Epithelial cell of prostate (primary cell): ENCODE results near the gene TJAP1.

Experiments used
- DNase-seq: peaks from one replicate; pipeline ENCODE4 v3.0.0-alpha.2; 2011; ENCODE audit warnings: low read depth, low spot score
- H3K27ac ChIP-seq: fragments of 450-650 bp; 2 replicates; pipeline ENCODE4 v1.5.1; 2017; ENCODE audit warnings: mild to moderate bottlenecking

TJAP1 gene

DNA sequence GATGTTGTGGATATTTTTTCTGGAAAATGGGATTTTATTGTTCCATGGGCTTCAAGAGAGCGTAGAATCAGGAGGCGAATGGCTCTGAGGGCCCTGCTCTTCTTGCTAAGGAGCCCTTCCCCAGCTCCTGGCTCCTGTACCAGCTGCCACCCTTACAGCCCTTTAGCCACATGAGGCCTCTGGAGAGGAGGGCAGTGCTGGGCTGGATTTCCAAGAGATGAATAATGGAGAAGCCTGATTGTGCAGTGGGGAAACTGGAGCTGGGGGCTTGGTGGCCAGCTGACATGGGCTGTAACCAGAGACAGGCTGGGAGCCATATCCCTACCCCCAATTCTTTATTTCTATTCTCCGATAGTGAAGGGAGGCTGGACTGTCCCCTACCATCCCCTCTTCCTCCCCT lies 23.6 kb downstream of the TJAP1 start:
- DNase-seq, result no peak

DNA sequence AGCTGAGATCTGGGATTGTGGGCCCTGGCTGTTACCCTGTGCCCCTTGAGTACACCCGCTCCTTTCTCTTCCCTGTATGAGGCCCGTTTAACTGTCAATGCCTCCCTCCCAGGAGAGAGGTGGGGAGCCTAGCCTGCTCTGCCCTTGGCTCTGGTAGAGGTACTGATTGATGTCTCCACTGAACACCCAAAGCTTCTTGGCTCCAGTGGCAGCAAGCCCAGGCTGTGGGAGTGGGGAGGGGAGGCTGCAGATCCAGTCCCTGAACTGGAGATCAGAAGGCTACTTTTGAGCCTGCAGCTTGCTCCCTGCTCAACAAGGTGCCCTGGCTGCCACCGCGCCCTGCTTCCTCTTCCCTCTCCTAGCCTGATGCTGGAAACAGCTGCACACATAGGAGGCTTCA lies 25.3 kb downstream of the TJAP1 start:
- no peak overlapping the region for H3K27ac ChIP-seq
- no peak for DNase-seq

More for the DNA sequence above, 23.6 kb downstream of the TJAP1 start:
- no peak overlapping the region for H3K27ac ChIP-seq

DNA sequence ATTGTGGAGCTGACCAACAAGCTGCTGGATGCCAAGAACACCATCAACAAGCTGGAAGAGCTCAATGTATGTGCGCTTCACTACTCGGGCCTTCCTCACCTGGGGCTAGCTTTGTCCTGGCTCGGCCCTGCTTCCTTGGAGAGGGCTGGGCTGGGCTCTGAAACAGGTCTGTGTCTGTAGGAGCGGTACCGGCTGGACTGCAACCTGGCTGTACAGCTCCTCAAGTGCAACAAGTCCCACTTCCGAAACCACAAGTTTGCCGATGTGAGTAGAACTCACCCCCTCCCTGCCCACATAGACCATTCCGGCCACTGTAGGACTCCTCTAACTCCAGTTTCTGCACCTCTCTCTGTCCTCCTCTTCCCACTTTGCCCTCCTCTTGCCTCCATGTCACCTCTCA lies 26.1 kb downstream of the TJAP1 start:
- no peak for DNase-seq
- H3K27ac ChIP-seq, result no peak overlapping the region

DNA sequence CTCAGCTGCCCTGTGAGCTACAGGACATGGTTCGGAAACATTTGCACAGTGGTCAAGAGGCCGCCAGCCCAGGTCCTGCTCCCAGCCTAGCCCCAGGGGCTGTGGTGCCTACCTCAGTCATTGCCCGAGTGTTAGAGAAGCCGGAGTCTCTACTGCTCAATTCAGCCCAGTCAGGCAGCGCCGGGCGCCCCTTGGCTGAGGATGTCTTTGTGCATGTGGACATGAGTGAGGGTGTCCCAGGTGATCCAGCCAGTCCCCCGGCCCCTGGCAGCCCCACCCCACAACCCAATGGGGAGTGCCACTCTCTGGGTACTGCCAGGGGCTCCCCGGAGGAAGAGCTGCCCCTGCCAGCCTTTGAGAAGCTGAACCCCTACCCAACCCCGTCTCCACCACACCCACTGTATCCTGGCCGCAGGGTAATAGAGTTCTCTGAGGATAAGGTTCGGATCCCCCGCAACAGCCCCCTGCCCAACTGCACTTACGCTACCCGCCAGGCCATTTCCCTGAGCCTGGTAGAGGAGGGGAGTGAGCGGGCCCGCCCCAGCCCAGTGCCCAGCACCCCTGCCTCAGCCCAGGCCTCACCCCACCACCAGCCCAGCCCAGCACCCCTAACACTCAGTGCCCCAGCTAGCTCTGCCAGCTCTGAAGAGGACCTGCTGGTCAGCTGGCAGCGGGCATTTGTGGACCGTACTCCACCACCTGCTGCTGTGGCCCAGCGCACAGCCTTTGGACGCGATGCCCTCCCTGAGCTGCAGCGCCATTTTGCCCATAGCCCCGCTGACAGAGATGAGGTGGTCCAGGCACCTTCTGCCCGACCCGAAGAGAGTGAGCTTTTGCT lies 27.6 kb downstream of the TJAP1 start:
- no peak for DNase-seq
- no peak overlapping the region for H3K27ac ChIP-seq

DNA sequence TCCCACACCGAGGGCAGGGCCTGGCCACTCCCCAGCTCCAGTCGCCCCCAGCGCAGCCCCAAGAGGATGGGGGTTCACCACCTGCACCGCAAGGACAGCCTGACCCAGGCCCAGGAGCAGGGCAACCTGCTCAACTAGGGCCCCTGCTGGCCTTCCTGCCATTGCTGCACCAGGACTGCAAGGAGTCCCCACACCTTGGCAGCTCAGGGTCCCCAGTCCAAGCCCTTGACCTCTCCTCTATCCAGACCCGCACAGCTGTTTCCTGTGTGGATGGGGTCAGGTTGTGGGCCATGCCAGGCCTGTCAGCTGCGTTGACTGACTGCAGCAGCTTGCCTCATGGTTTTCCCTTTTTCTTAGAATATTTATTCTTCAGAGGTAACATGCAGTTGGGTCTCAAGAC lies 28.3 kb downstream of the TJAP1 start:
- no peak overlapping the region for H3K27ac ChIP-seq

DNA sequence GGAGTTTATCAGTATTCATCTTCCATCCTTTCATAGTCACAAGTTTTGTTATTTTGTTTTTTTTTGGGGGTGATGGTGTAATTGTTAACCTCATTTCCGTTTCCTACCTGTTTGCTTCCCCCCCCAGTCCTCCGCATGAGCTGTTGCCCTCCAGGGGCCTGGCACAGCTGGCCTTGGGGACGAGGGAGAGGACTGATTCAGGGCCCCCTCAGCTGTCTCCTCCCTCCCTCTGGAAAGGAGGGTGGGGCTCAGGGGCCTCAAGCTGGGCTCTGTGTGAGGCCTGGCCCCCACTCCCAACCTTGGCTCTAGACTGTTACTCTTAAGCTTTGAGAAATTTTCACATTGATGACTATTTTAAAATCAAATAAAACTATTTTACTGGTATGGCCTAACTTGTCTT lies 28.8 kb downstream of the TJAP1 start:
- no peak overlapping the region for H3K27ac ChIP-seq
- no peak for DNase-seq

More for the DNA sequence above, 28.3 kb downstream of the TJAP1 start:
- DNase-seq, result no peak

DNA sequence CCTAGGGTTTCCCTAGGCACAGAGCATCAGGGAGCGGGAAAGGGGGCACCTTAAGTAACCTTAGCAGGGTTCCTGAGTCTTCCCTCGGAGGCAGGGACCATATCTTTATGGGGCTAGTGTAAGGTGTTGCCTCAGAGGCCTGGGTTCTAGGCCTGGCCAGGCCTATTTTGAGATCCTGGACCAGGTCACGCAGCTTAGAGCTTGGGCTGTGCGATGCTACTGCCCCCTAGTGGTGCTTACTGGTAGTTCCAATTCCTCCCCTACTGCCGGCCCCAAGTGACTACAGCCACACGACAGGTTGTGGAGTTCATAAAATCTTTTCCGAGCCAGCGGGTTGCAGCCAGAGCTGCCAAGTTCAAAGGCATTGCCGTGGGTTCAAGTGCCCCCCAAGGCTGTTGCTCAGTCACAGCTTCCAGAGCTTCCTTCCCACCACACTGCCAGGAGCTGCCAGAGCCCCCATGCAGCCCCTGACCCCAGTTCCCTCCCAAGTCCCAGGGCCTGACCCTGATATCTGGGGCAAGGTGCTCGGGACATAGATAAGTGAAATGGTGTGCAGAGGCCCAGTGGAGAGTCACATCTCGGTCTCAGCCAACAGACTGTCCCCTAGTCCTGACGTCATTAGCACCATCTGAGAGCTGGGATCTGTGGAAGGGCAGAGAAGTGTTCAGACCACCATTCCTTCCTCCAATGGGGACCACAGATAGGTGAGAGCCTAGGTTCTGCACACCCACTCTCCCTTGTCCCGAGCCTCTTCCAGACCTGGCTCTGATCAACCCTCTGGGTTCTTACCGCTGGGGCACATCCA lies 29.5 kb downstream of the TJAP1 start:
- no peak overlapping the region for H3K27ac ChIP-seq
- DNase-seq, result no peak

DNA sequence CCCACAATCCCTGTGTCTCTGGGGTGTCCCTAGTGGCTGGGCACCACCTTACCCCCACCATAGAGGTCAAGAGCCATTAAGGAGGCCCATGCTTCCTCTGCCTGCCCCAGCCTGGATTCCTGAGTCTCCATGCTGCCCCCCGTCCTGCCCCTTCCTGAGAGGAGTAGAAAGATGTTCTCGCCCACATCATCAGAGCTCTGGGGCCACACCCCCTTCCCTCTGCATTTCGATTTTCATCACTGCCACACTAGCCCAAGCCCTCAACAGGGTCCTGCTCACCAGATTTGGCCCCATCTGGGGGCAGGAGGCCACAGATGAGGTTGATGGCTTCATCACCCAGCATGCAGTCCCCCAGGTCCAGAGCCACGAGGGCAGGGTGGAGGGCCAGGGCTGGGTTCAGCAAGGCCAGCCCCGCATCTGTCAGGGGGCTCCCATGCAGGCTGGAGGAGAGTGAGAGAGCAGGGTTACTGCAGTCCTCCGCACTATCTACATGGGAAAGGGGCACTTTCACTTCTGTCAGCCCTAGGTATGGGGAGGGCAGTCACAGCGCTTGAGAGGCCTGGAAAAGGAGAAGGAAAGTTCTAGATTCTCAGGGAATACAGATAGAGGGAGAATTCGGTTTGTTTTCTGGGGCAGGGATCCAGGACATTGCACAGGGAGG lies 31.2 kb downstream of the TJAP1 start:
- no peak for DNase-seq
- no peak overlapping the region for H3K27ac ChIP-seq

DNA sequence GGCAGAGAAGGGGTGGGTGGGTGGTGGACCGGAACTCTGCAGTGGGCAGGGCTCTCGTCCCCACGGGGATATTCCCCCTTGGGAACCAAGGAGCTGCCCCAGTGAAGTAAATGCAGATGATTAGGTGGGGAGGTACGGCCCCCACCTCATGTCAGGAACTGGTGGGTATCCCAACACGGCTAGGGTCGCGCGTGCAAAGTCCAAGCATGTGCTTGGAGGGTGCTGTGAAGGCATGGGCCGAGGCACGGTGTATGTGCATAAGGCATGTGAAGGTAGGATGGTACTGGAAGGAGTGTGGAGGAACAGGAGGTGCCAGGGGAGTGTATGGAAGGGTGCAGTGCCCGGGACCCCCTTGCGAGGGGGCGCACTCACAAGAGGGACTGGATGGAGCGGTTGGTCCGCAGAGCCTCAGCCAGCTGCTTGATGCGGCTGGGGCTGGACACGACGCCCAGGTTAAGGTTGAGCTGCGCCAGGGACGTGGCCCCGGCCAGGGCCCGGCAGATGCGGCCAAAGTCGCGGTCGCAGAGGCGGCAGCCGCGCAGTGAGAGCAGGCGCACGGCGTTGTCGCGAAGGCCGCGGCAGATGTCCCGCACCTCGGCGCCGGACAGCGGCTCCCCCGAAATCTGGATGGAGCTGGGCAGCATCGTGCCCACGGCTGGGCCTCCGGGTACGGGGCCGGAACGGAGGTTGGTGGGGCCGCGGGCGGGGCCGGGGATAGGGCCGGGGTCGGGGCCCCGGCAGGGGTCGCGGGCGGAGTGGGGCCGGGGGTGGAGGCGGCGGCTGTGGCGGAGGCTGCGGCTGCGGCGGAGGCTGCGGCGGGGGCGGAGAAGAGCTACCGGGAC lies 32.0 kb downstream of the TJAP1 start:
- H3K27ac ChIP-seq, result no peak overlapping the region
- DNase-seq, result no peak

DNA sequence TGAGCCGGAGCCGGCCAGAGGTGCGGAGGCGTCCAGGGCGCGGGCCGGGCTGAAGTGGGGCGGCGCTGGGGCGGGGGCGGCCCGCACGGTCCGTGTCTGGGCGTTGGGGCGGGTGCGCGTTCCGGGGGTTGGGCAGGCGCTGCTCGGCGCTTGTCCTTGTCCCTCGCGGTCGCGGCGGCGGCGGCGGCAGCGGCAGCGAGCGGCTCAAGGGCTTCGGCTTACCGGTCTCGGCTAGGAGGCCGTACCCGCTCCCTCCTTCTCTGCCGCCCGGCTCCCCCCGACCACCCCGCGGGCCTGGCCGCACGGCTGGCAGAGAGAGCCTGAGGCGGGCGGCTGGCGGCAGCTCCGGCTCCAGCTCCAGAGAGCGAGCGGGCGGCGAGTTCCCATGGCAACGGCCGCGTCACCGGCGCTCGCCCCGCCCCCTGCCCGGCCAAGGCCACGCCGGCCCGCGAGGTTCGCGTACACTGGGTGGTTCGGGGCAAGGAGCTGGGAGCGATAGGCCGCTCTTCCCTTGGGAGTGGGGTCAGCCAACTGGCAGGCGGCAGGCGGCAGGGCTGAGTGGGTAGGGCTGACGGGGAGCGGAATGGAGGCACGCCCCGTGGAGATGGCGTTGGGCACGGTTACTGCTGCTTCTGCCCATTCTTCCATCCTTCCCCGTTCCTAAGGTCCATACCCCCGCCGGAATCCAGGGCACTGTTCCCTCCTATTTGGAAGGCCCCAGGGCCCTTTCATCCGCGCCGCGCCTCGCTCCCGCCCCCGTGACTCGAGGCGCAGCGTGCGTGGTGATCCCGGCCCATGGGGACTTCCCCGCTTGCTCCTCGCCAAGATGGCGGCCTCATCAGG lies 32.8 kb downstream of the TJAP1 start, which contains the start of gene LRRC73:
Gene LRRC73 (minus strand): TSS at position 363 of the 843 bp plus-strand sequence. CDS start 561 bp downstream, outside the sequence.
- DNase-seq, result no peak
- peak within 1 kb of the TSS; percentile 36 for H3K27ac ChIP-seq

DNA sequence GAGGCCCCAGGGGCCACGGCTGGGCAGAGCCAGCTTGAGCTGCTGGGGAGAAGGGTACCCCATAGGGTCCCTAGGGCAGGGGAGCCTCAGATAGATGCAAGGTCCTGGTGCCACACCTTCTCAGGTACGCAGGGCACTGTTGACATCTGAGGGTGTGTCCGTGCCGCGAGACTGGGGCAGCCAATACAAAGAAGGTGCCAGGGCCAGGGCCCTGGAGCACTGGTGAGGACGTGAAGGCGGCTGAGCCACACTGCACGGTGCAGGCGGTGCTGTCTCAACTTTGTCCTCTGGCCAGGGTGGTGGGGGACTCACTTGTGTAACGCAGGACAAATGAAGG lies 33.4 kb downstream of the TJAP1 start:
- peak overlapping the region; percentile 36 for H3K27ac ChIP-seq
- DNase-seq, result no peak

DNA sequence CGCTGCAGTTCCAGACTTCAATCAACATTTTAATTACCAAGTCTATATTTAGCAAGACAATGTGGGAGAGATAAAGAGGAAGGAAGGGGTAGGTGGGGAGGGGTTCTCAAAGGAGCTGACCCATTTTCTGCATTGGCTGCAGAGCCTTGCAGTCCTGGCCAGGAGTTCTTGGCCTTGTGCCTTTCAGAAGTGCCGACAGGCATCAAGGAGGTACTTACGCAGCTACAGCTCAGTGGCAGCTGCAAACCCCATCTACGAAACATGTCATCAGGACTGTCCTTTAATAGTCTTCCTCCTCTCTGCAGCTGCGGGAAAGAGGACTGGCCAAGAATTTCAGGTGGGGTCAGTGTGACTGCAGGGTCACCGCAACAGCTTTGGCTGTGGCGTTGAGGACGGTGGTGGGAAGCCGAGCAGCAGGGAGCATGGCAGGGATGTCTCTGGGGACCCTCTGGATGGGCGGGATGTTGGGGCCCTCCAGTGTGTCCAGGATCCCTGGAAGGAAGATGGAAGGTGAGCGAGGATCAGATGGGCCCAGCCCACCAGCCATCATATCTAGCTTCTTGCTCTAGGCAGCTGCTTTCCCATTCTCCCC lies 34.5 kb downstream of the TJAP1 start:
- H3K27ac ChIP-seq, result no peak overlapping the region
- no peak for DNase-seq

DNA sequence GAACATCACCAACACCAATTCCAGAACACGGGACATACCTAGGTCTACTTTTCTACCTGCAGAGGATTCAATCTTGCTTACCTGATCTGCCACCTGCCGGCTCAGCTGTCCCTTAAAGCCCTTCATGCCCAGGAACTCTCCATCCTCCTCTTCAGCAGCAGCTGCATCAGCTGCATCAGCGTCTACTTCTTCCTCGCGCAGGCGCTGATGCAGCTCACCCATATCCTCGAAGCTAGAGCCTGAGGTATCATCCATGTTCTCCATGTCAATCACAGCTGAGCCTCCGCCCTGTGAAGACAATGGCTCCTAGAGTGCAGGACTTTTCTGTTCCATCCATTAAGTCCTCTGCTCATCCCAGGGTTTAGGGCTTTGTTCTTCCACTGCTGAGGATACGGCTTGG lies 38.4 kb downstream of the TJAP1 start:
- DNase-seq, result no peak
- H3K27ac ChIP-seq, result no peak overlapping the region

DNA sequence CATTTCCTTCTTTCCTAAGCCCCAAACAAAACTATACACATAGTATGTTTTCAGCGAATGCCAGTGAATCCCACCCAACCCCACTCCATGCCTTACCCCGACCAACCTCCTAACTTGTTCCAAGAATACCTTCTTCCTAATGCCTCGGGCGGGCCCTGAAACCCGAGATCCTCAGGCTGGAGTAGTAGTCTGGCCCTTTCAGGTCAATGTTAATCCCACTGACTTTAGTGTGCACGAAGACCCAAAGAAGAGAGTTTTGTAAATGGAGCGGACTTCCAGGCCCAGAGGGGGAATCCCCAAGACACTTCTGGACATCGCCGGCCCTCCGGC lies 39.0 kb downstream of the TJAP1 start:
- no peak for DNase-seq
- peak overlapping the region; percentile 70 for H3K27ac ChIP-seq

DNA sequence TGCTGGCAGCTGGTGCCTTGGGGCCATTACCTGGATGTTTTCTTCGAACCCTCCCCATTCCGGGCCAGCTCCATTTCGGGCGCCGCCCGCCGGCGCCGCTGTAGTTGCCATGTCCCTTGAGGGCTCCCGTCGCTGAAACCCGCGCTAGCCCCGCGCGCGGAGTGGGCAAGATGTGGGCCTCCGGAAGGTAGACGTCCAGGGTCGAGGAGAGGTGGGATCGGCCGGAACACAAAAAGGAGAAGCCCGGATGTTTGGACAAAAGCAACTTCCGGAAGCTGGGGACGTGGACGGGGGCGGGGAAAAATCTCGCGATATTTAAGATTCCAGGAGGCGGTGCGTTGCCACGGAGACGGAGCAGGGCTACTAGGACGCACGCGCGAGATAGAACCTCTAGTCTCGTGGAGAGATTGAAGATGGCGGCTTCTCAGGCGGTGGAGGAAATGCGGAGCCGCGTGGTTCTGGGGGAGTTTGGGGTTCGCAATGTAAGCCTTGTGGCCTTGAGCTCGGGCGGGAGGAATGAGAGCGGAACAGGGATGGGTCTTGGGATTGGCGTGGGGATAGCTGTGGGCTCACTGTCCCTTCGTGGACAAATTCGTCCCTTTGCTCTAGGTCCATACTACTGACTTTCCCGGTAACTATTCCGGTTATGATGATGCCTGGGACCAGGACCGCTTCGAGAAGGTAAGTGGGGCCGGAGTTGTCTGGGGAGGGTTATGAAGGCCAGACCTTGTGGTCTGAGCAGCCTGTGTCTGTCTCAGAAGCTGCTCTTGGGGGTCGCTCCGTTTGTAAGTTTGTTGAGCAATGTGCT lies 39.5 kb downstream of the TJAP1 start, which contains the start of the genes POLR1C and YIPF3:
Gene POLR1C (plus strand): TSS at position 393 of the 808 bp plus-strand sequence. CDS start 21 bp downstream, at position 414.
Gene YIPF3 (minus strand): TSS at position 230 of the 808 bp plus-strand sequence. CDS start 119 bp downstream, at position 111.
- H3K27ac ChIP-seq, result peak within 1 kb of the TSS; percentile 70
- peak; percentile 84 for DNase-seq

DNA sequence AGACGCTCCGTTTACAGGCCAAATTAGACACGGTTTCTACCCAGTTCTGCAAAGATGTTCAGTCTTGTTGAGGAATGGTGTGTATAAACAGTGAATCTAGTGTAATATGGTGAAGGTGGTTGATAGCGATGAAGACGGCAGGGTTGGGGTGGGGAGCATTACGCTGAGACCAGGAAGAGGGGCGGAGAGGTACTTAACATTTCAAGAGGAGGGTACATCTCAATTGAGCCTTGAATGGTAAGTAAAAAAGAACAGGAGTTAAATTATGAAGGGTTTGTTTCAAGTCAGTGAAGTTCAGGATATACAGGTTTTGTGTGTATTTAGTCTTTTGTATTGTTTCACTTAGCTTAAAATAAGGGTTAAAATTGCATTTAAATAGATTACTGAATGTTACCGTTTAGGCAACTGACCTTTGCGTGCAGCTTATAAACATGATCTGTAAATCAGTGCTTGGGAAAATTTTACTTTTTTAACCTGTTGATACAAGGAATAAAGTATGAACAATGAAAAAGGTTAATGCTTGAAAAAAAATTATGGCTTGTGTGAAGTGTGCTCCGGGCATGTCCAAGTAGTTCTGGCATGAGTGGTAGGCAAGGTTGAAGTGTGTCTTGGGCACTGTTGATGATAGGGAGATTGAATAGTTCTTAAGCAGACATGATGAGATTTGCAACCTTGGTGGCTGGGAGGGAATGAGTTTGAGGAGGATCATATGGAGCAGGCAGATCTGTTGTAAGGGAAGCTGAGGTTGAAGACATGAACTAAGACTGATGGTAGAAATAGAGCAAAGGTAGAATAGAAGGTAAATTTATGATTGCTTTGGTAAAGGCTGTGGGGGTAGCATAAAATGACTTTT lies 40.4 kb downstream of the TJAP1 start:
- H3K27ac ChIP-seq, result peak overlapping the region; percentile 70
- no peak for DNase-seq

DNA sequence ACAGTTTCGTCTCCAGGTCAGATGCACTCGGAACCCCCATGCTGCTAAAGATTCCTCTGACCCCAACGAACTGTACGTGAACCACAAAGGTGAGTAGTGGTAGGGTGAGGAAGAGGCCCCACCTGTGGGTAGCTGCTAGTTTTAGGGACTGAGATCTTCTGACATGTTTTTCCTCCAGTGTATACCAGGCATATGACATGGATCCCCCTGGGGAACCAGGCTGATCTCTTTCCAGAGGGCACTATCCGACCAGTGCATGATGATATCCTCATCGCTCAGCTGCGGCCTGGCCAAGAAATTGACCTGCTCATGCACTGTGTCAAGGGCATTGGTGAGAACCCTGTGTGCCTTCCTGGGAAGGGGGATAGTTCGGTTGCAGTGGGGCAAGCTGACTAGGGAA lies 42.7 kb downstream of the TJAP1 start:
- DNase-seq, result no peak
- H3K27ac ChIP-seq, result no peak overlapping the region
